Measurements from ENCODE around the gene PSRC1.

- TF ChIP-seq CTCF (IDR thresholded peaks at IDR 0.05; ENCODE audit: low read depth, low read length), result no peak
- no peak for TF ChIP-seq EZH2phosphoT487 (IDR thresholded peaks at IDR 0.05; ENCODE audit: low read depth)
Measured at GRCh38 chr1:109239047-109239408, 43.9 kb downstream of the PSRC1 start.
